NT2/D1 (cell line): Measurements from ENCODE around the gene DOCK2.

ENCODE experiments used
- DNase-seq: peaks from one replicate; pipeline ENCODE4 v3.0.0-alpha.2; 2011; ENCODE audit warnings: low read depth, low spot score
- H3K27me3 ChIP-seq: 2 replicates; pipeline ENCODE4 v1.6.0; 2011; ENCODE audit warnings: mild to moderate bottlenecking; ENCODE audit not compliant: insufficient read length, insufficient read depth
- H3K36me3 ChIP-seq: 2 replicates; pipeline ENCODE4 v1.6.1; 2011; ENCODE audit warnings: mild to moderate bottlenecking, low read length, mixed read lengths; ENCODE audit not compliant: insufficient read depth, insufficient read length
- H3K4me1 ChIP-seq: 2 replicates; pipeline ENCODE4 v1.5.1; 2011; ENCODE audit not compliant: insufficient read depth, insufficient read length
- H3K4me3 ChIP-seq: 2 replicates; pipeline ENCODE4 v1.5.1; 2011; ENCODE audit warnings: low read depth; ENCODE audit not compliant: insufficient read length
- H3K9ac ChIP-seq: 2 replicates; pipeline ENCODE4 v1.6.0; 2011; ENCODE audit warnings: low read depth; ENCODE audit not compliant: insufficient read length
- H3K9me3 ChIP-seq: 2 replicates; pipeline ENCODE4 v1.5.1; 2011; ENCODE audit warnings: mild to moderate bottlenecking, low read length; ENCODE audit not compliant: insufficient read depth
- SUZ12 ChIP-seq: IDR thresholded peaks from 2 replicates; pipeline ENCODE4 v1.6.1; 2011; ENCODE audit not compliant: insufficient read length, insufficient read depth; ENCODE audit errors: extremely low read depth
- YY1 ChIP-seq: IDR thresholded peaks from 2 replicates; pipeline ENCODE4 v1.6.1; 2011; ENCODE audit not compliant: insufficient read length, insufficient read depth
- ZNF274 ChIP-seq: IDR thresholded peaks from 2 replicates; pipeline ENCODE4 v1.6.1; 2011; ENCODE audit warnings: mild to moderate bottlenecking, low read depth, low read length

DOCK2 gene

DNA sequence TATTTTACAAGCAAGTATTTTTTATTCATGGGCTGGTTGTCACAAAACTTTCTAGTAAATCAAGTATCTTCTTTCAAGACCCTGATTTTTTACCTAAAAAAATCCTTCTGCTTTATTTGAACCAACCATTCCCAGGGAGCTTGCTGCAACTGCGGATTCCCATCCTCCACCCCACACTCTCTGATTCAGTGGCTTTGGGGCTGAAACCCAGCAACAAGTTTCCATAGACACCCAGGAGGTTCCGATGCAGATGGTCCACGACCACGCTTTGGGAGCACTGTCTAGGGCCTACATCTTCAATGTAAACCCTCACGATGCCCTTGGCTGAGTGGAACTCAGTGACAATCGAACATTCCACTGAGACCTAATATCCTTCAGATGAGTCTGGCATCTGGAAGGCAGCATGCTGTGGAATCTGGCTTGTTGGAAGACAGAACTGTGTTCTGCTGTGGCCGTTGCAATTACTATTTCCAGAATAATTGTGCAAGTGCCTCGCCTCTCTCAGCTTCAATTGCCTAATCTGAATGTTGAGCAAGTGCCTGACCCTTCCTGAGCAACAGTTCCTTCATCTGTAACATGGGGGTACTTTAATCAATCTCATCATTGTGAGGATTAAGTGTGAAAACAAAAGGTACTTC, 238.1 kb downstream of the DOCK2 start:
- no peak for TF ChIP-seq YY1
- TF ChIP-seq ZNF274: no peak
- no peak for TF ChIP-seq SUZ12
- H3K9ac ChIP-seq: no peak overlapping the region
- DNase-seq: no peak
- no peaks in the 10 kb centered on the region for H3K36me3 ChIP-seq
- H3K4me3 ChIP-seq: no peak overlapping the region
- no peaks in the 10 kb centered on the region for H3K9me3 ChIP-seq
- no peaks in the 10 kb centered on the region for H3K27me3 ChIP-seq
- H3K4me1 ChIP-seq: no peaks in the 10 kb centered on the region

DNA sequence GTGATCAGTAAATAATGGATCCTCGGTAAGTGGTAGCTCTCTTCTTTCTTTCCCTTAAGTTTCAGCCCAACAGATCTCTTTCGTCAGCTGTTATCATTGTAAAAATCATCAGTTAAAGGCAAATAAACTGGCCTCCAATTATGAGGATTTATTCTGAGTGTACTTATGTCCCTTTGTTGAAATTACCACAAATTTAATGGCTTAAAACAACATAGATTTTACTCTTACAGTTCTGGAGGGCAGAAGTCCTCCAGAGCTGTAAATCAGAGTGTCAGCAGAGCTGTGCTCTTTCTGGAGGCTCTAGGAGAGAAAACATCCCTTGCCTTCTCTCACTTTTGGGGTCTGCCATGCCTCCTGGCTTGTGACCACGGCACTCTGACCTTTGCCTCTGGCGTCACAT, 238.7 kb downstream of the DOCK2 start:
- H3K4me1 ChIP-seq: no peaks in the 10 kb centered on the region
- H3K4me3 ChIP-seq: no peak overlapping the region
- no peak for TF ChIP-seq ZNF274
- no peaks in the 10 kb centered on the region for H3K36me3 ChIP-seq
- no peaks in the 10 kb centered on the region for H3K9me3 ChIP-seq
- H3K9ac ChIP-seq: no peak overlapping the region
- no peak for DNase-seq
- no peaks in the 10 kb centered on the region for H3K27me3 ChIP-seq

DNA sequence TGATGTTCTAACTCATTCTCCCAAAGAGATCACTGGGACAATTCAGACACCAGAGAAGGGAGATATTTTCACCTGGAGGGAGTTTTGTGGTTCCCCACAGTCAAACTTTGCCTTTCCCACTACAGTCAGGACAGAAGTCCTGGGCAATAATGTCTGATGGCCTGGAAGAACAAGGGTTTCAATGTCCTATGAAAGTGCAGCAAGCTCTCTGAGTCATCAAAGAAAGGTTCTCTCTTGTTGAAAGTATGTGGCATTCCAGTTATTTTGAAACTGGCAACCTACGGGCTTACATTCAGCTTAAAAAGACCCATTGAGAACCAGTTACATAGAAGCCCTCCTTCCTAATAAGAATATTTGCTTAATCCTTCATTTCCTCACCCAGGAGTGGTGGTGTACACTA, 239.3 kb downstream of the DOCK2 start:
- H3K4me3 ChIP-seq: no peak overlapping the region
- H3K9ac ChIP-seq: no peak overlapping the region
- no peaks in the 10 kb centered on the region for H3K9me3 ChIP-seq
- no peaks in the 10 kb centered on the region for H3K36me3 ChIP-seq
- no peak for DNase-seq
- no peaks in the 10 kb centered on the region for H3K27me3 ChIP-seq
- TF ChIP-seq SUZ12 (no peak), YY1 (no peak), ZNF274 (no peak)
- no peaks in the 10 kb centered on the region for H3K4me1 ChIP-seq

GRCh38 chr5:169880012-169880663, 243.1 kb downstream of the DOCK2 start:
- no peaks in the 10 kb centered on the region for H3K36me3 ChIP-seq
- H3K9me3 ChIP-seq: no peaks in the 10 kb centered on the region
- H3K4me1 ChIP-seq: no peaks in the 10 kb centered on the region
- DNase-seq: no peak
- no peak for TF ChIP-seq YY1
- TF ChIP-seq ZNF274: no peak
- TF ChIP-seq SUZ12: no peak
- H3K9ac ChIP-seq: no peak overlapping the region
- H3K4me3 ChIP-seq: no peak overlapping the region
- H3K27me3 ChIP-seq: no peaks in the 10 kb centered on the region

DNA sequence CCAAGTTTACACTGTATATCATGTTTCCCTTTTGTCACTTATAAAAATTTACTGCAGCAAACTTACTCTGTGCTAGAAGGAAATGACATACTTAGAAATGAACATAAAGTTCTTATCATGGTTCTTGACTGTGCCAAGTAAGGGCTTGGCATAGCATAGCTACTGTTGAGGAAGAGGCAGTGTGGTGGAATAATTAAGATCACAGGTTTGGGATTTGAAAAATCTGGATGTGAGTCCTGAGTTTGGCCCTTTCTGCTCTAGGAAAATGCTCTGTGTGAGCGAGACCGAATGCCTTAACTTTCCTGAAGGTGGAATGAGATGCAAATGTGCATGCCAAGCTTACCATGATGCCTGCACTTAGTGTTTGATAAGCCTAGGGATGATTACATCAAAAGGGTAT, 243.7 kb downstream of the DOCK2 start:
- no peaks in the 10 kb centered on the region for H3K4me1 ChIP-seq
- H3K36me3 ChIP-seq: no peaks in the 10 kb centered on the region
- H3K9me3 ChIP-seq: no peaks in the 10 kb centered on the region
- DNase-seq: no peak
- no peaks in the 10 kb centered on the region for H3K27me3 ChIP-seq
- H3K9ac ChIP-seq: no peak overlapping the region
- no peak for TF ChIP-seq SUZ12
- H3K4me3 ChIP-seq: no peak overlapping the region

DNA sequence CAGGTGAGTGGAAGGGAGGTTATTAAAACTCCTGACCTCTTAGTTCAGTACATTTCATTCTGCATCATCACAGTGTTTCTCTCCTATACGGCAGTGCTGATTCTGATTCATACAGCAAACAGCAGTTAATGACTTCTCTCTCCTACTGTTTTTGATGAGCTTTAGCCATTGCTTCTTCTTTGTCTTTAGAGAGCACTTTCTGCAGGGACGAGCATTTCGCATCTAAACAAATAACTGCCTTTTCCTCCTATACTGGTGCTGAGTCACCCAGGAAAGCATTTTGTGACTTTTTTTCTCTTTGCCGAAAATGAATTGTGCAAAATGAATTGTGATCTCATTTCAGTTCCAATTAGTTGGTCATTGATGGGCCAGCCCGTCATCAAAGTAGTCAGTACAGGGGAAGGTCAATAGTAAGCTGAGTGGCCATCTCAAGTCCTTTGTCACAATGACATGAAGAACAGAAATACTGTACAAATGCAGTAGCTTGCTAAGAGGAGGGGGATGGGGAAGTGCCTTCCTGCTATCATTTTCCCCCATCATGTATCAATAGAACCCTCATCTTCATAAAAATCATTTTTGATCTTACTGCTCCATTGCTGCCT, 244.7 kb downstream of the DOCK2 start:
- H3K9me3 ChIP-seq: no peaks in the 10 kb centered on the region
- no peak overlapping the region for H3K9ac ChIP-seq
- H3K36me3 ChIP-seq: no peaks in the 10 kb centered on the region
- no peak overlapping the region for H3K4me3 ChIP-seq
- no peak for DNase-seq
- H3K27me3 ChIP-seq: no peaks in the 10 kb centered on the region
- no peaks in the 10 kb centered on the region for H3K4me1 ChIP-seq
- TF ChIP-seq SUZ12 (no peak), YY1 (no peak), ZNF274 (no peak)

- H3K27me3 ChIP-seq: no peaks in the 10 kb centered on the region
- H3K4me1 ChIP-seq: no peaks in the 10 kb centered on the region
- TF ChIP-seq ZNF274 (no peak), YY1 (no peak), SUZ12 (no peak)
- H3K36me3 ChIP-seq: no peaks in the 10 kb centered on the region
- no peak overlapping the region for H3K9ac ChIP-seq
- H3K9me3 ChIP-seq: no peaks in the 10 kb centered on the region
- H3K4me3 ChIP-seq: no peak overlapping the region
- DNase-seq: no peak
Measured at GRCh38 chr5:169886033-169886432, 249.0 kb downstream of the DOCK2 start.
